SKM-1 treated with dmso at 0.1 percent for 144 hours (cell line): ENCODE results near the gene ACSL6.

Source experiments
- DNase-seq: peaks from one replicate; lab custom pipeline; 2025; ENCODE audit not compliant: unreplicated experiment; lab: John Stamatoyannopoulos, UW

Gene ACSL6

GRCh38 chr5:131984956-131985665 is 26.3 kb downstream of the ACSL6 start:
- DNase-seq, result no peak

- no peak for DNase-seq
Measured at GRCh38 chr5:131983244-131983771, 28.1 kb downstream of the ACSL6 start.

GRCh38 chr5:131981516-131981915 is 29.9 kb downstream of the ACSL6 start:
- DNase-seq, result no peak

GRCh38 chr5:131980696-131981095 is 30.8 kb downstream of the ACSL6 start:
- no peak for DNase-seq

- DNase-seq, result no peak
Measured at GRCh38 chr5:131979816-131980215, 31.6 kb downstream of the ACSL6 start.

- no peak for DNase-seq
Measured at GRCh38 chr5:131977212-131977604, 34.2 kb downstream of the ACSL6 start.

GRCh38 chr5:131976414-131977211 is 34.8 kb downstream of the ACSL6 start:
- no peak for DNase-seq

- no peak for DNase-seq
Measured at GRCh38 chr5:131974956-131975726, 36.3 kb downstream of the ACSL6 start.

GRCh38 chr5:131974622-131974955 is 36.9 kb downstream of the ACSL6 start:
- DNase-seq, result no peak

- no peak for DNase-seq
Measured at GRCh38 chr5:131974016-131974415, 37.4 kb downstream of the ACSL6 start.

GRCh38 chr5:131973089-131973712 is 38.3 kb downstream of the ACSL6 start:
- no peak for DNase-seq

GRCh38 chr5:131968396-131968954 is 43.0 kb downstream of the ACSL6 start:
- DNase-seq, result no peak

GRCh38 chr5:131966551-131966950 is 44.9 kb downstream of the ACSL6 start:
- no peak for DNase-seq

GRCh38 chr5:131965826-131966415 is 45.5 kb downstream of the ACSL6 start:
- DNase-seq, result no peak

- DNase-seq, result no peak
Measured at GRCh38 chr5:131959906-131960305, 51.6 kb downstream of the ACSL6 start.

- DNase-seq, result no peak
Measured at GRCh38 chr5:131959136-131959535, 52.3 kb downstream of the ACSL6 start.

GRCh38 chr5:131957721-131958441 is 53.6 kb downstream of the ACSL6 start:
- DNase-seq, result no peak

GRCh38 chr5:131953969-131954368 is 57.5 kb downstream of the ACSL6 start:
- DNase-seq, result no peak

- no peak for DNase-seq
Measured at GRCh38 chr5:131952301-131952857, 59.1 kb downstream of the ACSL6 start.
